HepG2 (cell line): ENCODE measurements around the gene METAP1D. TPM values are rescaled to one million over a fixed set of nuclear protein-coding genes. Genes with fewer than 3 reads are reported as not detected.
A peak's percentile ranks its signal among the peaks of the same experiment; 100 is the strongest.

Experiments
- ATAC-seq: fragments of 200-7000 bp; cut with Tn5 transposase; 3 replicates; pipeline ENCODE4 v1.9.1; 2020; ENCODE audit warnings: mild to moderate bottlenecking, moderate library complexity
- BruUV-seq: library from RNA; stranded (reverse); fragments of 400-500 nt; replicated peaks from 2 replicates; lab custom pipeline; 2021; lab: Mats Ljungman, UMichigan
- CTCF ChIA-PET: fragments of 300-600 bp; formaldehyde crosslinking; extraction: SDS; loops from one replicate; lab custom pipeline; 2021; ENCODE audit warnings: low total read pairs, inconsistent platforms, low intra/inter-chr PET ratio; lab: Yijun Ruan, JAX
- POLR2A ChIA-PET: fragments of 350-600 bp; sonication (Branson Sonifier 250); formaldehyde crosslinking; loops from one replicate; lab custom pipeline; 2020; ENCODE audit warnings: antibody characterized with exemption, inconsistent platforms; lab: Yijun Ruan, JAX
- DNase-seq: peaks from one replicate; pipeline ENCODE4 v3.0.0-alpha.2; 2015; ENCODE audit warnings: low spot score
- FAIRE-seq: peaks from 3 replicates; lab custom pipeline; 2011; peaks lifted over from hg19 to GRCh38; lab: Jason Lieb, UNC
- H2AFZ ChIP-seq: one replicate; pipeline ENCODE4 v1.6.1; 2011; ENCODE audit warnings: low read length, inconsistent platforms
- H3K27ac ChIP-seq: fragments of 300-600 bp; 3 replicates; pipeline ENCODE4 v1.8.0; 2011; ENCODE audit warnings: mixed run types, mild to moderate bottlenecking, mixed read lengths, low read length, inconsistent platforms; ENCODE audit not compliant: insufficient read depth; ENCODE audit errors: extremely low read length
- H3K27me3 ChIP-seq, 2 experiments: fragments of 200-600 bp in 1 of 2; 2 replicates in 1 of 2; 3 replicates in 1 of 2; pipeline versions ENCODE4 v1.6.0 to v1.8.0; 2011; ENCODE audit warnings: low read length in 2 of 2, mild to moderate bottlenecking in 2 of 2, moderate library complexity in 2 of 2, inconsistent platforms in 1 of 2; ENCODE audit not compliant: insufficient read depth in 2 of 2, control insufficient read depth in 1 of 2
- H3K36me3 ChIP-seq, 2 experiments: fragments of 200-600 bp in 1 of 2; replicated peaks in 1 of 2; 2 replicates in 1 of 2; 3 replicates in 1 of 2; pipeline versions ENCODE4 v1.5.1 to v1.8.0; 2011; ENCODE audit warnings: low read length in 2 of 2, inconsistent platforms in 1 of 2; ENCODE audit not compliant: insufficient read depth in 2 of 2, control insufficient read depth in 1 of 2
- H3K4me1 ChIP-seq: 2 replicates; pipeline ENCODE4 v1.5.1; 2012; ENCODE audit warnings: low read length, inconsistent platforms; ENCODE audit not compliant: insufficient read depth
- H3K4me2 ChIP-seq: 2 replicates; pipeline ENCODE4 v1.6.0; 2011; ENCODE audit warnings: low read depth, low read length, inconsistent platforms
- H3K4me3 ChIP-seq, 3 experiments: fragments of 200-600 bp in 1 of 3; sonication (generic), shearing (Covaris generic) in 1 of 3; replicated peaks in 1 of 3; 2 replicates each; pipeline ENCODE4 v1.5.1; 2011 to 2016; ENCODE audit warnings: low read length in 3 of 3, inconsistent platforms in 2 of 3, low read depth in 2 of 3, mild to moderate bottlenecking in 2 of 3, control low read depth in 1 of 3, mixed read lengths in 1 of 3; ENCODE audit not compliant: insufficient read depth in 1 of 3
- H3K79me2 ChIP-seq: one replicate; pipeline ENCODE4 v1.6.1; 2011; ENCODE audit warnings: low read length, inconsistent platforms; ENCODE audit not compliant: insufficient read depth
- H3K9ac ChIP-seq: 2 replicates; pipeline ENCODE4 v1.6.0; 2011; ENCODE audit warnings: mild to moderate bottlenecking, low read depth, low read length, inconsistent platforms; ENCODE audit not compliant: insufficient read depth
- H3K9me3 ChIP-seq: 2 replicates; pipeline ENCODE4 v1.5.1; 2012; ENCODE audit warnings: mild to moderate bottlenecking, low read length
- H4K20me1 ChIP-seq: 2 replicates; pipeline ENCODE4 v1.6.0; 2011; ENCODE audit warnings: inconsistent platforms, mild to moderate bottlenecking, low read length, moderate library complexity; ENCODE audit not compliant: insufficient read depth
- RXRA ChIP-seq: sonication (generic); formaldehyde crosslinking; IDR thresholded peaks from 2 replicates; pipeline ENCODE4 v1.5.1; 2020; ENCODE audit warnings: missing genetic modification reagents
- WGBS: methylation state at CpG from one replicate; pipeline ENCODE4 v1.1.6; 2017; ENCODE audit warnings: low lambda C conversion rate; 5-methylcytosine and 5-hydroxymethylcytosine counted together
- in situ Hi-C: cut with HindIII; loops from 2 replicates; pipeline ENCODE4 v1.10.0; 2017; ENCODE audit warnings: low pct_unique_long_range_greater_than_20kb; ENCODE audit not compliant: extremely low pct_ligation_motif_present
- intact Hi-C: fragments of 100-400 bp; cut with micrococcal nuclease; formaldehyde crosslinking; loops from one replicate; pipeline ENCODE4 v1.10.0; 2022; ENCODE audit not compliant: unreplicated experiment
- polyA plus RNA-seq, 8 experiments: library from polyadenylated mRNA; depleted of rRNA in 3 of 8; stranded (reverse) in 7 of 8; unstranded in 1 of 8; fragments of >200 nt; fragmentation: Illumina TruSeq in 4 of 8; extraction: Trizol in 4 of 8; gene quantifications; 2 replicates each; pipeline versions ENCODE4 v1.2.1 to v1.2.3, GENCODE V29; 2011 to 2016; ENCODE audit warnings: low read depth in 4 of 8, missing spikeins in 1 of 8, mixed read lengths in 1 of 8; ENCODE audit not compliant: insufficient read depth in 1 of 8
- total RNA-seq, 5 experiments: library from RNA; depleted of rRNA; stranded (reverse); fragments of >200 nt; fragmentation: Illumina TruSeq; extraction: Trizol; gene quantifications; 2 replicates each; pipeline ENCODE4 v1.2.3, GENCODE V29; 2016; ENCODE audit warnings: low read depth in 1 of 5
- TF ChIP-seq, protein P1 (sequence below): sonication (generic); formaldehyde crosslinking; conservative IDR thresholded peaks from 2 replicates; pipeline ENCODE4 v1.4.0; 2020; ENCODE audit warnings: missing genetic modification reagents
- TF ChIP-seq, protein P2 (sequence below): sonication (generic); formaldehyde crosslinking; IDR thresholded peaks from 2 replicates; pipeline ENCODE4 v1.4.0; 2020; ENCODE audit warnings: missing genetic modification reagents, mild to moderate bottlenecking, borderline replicate concordance
- TF ChIP-seq, protein P3 (sequence below): sonication (generic); formaldehyde crosslinking; IDR thresholded peaks from 2 replicates; pipeline ENCODE4 v1.4.0; 2020; ENCODE audit warnings: low read depth, missing genetic modification reagents

METAP1D gene
- total and polyA plus RNA-seq, 2 of the 13 experiments (the other 11 are each of a cell fraction or from before 2014, with no cell fraction given) = 14.7 to 21.6 TPM

DNA sequence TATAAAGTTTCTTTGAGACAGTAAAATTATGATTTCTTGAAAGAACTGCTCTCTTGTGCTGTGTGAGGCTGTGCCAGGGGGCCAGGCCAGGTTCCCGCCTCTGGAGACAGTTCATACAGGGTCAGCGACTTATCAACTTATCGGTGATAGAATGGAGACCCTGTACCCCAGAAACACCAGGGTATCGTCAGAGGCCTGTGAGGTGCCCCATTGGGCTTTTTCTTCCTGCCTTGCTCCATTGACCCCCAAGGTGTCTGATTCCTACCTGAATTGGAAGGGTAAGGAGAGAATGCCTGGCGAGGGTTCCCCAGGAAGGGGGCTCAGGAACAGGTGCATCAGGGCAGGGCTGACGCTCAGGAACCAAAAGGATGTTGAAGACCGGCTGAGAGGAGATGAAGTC lies 89.9 kb downstream of the METAP1D start:
- WGBS = 36% methylated on average over 7 of the region's 7 CpGs
- Histone ChIP-seq H4K20me1 (peaks cover 9% of the 10 kb centered on the region; the same call in 1 of the 2 replicates), H3K4me2 (peak overlapping the region; percentile 40), H3K9me3 (no peaks in the 10 kb centered on the region), H3K27ac (no peak overlapping the region), H2AFZ (no peak overlapping the region), H3K9ac (no peak overlapping the region), H3K4me3 (no peak overlapping the region), H3K79me2 (no peaks in the 10 kb centered on the region), H3K4me1 (peaks cover 45% of the 10 kb centered on the region), H3K27me3 (peaks cover 15 to 94% of the 10 kb centered on the region in 2 experiments; a peak in 4 of 5 replicates), H3K36me3 (no peaks in the 10 kb centered on the region)
- 0 out of 2 replicates have a peak, but pooled peaks have one; percentile 9 for TF ChIP-seq RXRA
- TF ChIP-seq, protein P1, sequence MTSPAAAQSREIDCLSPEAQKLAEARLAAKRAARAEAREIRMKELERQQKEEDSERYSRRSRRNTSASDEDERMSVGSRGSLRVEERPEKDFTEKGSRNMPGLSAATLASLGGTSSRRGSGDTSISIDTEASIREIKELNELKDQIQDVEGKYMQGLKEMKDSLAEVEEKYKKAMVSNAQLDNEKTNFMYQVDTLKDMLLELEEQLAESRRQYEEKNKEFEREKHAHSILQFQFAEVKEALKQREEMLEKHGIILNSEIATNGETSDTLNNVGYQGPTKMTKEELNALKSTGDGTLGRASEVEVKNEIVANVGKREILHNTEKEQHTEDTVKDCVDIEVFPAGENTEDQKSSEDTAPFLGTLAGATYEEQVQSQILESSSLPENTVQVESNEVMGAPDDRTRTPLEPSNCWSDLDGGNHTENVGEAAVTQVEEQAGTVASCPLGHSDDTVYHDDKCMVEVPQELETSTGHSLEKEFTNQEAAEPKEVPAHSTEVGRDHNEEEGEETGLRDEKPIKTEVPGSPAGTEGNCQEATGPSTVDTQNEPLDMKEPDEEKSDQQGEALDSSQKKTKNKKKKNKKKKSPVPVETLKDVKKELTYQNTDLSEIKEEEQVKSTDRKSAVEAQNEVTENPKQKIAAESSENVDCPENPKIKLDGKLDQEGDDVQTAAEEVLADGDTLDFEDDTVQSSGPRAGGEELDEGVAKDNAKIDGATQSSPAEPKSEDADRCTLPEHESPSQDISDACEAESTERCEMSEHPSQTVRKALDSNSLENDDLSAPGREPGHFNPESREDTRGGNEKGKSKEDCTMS (CRISPR knock-in tag) = no peak
- ATAC-seq (no peak), FAIRE-seq (no peak), DNase-seq (no peak)
- no TSS peak for BruUV-seq
- ChIA-PET CTCF (no interaction called here), POLR2A (interaction anchor here (2.5 kb wide), 1 partner anchor 12 kb away, joined by 16 read pairs; the partner anchor contains the start of gene DLX2)
- in situ Hi-C loops (no loop called here), intact Hi-C loops (loop anchor here (5.0 kb wide), 1 partner anchor 37 kb away; no protein-coding TSS in a partner anchor)

DNA sequence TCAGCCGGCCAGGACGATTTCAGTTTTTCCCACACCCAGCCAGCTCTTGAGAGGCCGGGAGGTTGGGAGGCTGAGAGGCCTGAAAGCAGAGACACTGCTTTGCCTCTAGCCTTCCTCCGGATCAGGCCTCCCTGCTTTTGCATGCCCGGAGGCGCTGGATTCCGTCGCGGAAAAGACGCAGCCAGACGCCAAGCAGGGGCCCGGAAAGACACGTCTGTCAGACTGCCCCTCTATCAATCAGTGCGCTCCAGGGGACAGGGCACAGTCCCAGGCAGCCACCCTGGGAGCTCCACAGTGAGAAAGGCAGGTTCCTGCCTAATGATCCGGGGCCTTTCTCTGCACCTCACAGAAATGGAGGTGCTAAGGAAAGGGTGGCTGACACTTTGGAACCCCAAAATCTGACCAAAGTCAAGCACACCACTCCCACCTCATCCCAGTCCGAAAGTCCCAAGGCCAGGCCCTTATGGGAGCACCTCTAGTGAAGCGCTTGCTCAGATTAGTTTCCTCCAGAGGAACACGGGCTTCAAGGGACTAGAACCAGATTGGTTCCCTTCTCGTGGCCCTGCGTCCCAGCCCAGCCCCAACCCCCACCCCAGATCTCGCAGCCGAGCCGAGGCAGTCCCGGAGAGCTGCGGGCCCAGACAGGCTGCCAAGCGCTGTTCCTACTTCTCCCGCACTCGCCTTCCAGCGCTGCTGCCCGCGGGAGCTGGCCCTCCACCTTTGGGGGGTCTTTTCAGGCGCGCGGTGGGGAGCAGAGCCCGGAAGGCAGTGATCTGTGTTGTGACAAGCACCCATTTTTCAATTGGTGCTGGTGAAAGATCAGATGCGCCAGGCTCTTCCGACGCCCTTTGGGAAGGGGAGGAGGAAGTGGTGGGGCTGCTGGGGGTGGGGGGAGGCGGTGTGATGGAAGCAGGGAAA lies 90.5 kb downstream of the METAP1D start:
- Histone ChIP-seq H3K4me1 (peaks cover 45% of the 10 kb centered on the region), H3K27me3 (peaks cover 18 to 99% of the 10 kb centered on the region in 2 experiments; a peak in 4 of 5 replicates), H3K4me3 (peak overlapping the region in 1 of 3 experiments; percentile 20; a peak in 1 of 6 replicates), H4K20me1 (peaks cover 9% of the 10 kb centered on the region; the same call in 1 of the 2 replicates), H3K9ac (no peak overlapping the region), H3K36me3 (no peaks in the 10 kb centered on the region), H2AFZ (no peak overlapping the region), H3K27ac (no peak overlapping the region), H3K79me2 (no peaks in the 10 kb centered on the region), H3K9me3 (no peaks in the 10 kb centered on the region), H3K4me2 (peak overlapping the region; percentile 40)
- in situ Hi-C loops = no loop called here
- peak; percentile 5; the same call in 1 of the 3 replicates for ATAC-seq
- FAIRE-seq = no peak
- POLR2A ChIA-PET = interaction anchor here (2.5 kb wide), 1 partner anchor 12 kb away, joined by 16 read pairs; the partner anchor contains the start of gene DLX2
- DNase-seq = no peak
- intact Hi-C loops = no loop called here
- CTCF ChIA-PET = no interaction called here
- WGBS = 17% methylated on average over 26 of the region's 39 CpGs
- no TSS peak for BruUV-seq
- TF ChIP-seq, protein P2, sequence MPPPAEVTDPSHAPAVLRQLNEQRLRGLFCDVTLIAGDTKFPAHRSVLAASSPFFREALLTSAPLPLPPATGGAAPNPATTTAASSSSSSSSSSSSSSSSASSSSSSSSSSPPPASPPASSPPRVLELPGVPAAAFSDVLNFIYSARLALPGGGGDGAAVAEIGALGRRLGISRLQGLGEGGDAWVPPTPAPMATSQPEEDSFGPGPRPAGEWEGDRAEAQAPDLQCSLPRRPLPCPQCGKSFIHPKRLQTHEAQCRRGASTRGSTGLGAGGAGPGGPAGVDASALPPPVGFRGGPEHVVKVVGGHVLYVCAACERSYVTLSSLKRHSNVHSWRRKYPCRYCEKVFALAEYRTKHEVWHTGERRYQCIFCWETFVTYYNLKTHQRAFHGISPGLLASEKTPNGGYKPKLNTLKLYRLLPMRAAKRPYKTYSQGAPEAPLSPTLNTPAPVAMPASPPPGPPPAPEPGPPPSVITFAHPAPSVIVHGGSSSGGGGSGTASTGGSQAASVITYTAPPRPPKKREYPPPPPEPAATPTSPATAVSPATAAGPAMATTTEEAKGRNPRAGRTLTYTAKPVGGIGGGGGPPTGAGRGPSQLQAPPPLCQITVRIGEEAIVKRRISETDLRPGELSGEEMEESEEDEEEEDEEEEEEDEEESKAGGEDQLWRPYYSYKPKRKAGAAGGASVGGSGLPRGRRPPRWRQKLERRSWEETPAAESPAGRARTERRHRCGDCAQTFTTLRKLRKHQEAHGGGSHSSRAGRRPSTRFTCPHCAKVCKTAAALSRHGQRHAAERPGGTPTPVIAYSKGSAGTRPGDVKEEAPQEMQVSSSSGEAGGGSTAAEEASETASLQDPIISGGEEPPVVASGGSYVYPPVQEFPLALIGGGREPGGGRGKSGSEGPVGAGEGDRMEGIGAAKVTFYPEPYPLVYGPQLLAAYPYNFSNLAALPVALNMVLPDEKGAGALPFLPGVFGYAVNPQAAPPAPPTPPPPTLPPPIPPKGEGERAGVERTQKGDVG (CRISPR knock-in tag) = 0 out of 2 replicates have a peak, but pooled peaks have one; percentile 33
- TF ChIP-seq, protein P3, sequence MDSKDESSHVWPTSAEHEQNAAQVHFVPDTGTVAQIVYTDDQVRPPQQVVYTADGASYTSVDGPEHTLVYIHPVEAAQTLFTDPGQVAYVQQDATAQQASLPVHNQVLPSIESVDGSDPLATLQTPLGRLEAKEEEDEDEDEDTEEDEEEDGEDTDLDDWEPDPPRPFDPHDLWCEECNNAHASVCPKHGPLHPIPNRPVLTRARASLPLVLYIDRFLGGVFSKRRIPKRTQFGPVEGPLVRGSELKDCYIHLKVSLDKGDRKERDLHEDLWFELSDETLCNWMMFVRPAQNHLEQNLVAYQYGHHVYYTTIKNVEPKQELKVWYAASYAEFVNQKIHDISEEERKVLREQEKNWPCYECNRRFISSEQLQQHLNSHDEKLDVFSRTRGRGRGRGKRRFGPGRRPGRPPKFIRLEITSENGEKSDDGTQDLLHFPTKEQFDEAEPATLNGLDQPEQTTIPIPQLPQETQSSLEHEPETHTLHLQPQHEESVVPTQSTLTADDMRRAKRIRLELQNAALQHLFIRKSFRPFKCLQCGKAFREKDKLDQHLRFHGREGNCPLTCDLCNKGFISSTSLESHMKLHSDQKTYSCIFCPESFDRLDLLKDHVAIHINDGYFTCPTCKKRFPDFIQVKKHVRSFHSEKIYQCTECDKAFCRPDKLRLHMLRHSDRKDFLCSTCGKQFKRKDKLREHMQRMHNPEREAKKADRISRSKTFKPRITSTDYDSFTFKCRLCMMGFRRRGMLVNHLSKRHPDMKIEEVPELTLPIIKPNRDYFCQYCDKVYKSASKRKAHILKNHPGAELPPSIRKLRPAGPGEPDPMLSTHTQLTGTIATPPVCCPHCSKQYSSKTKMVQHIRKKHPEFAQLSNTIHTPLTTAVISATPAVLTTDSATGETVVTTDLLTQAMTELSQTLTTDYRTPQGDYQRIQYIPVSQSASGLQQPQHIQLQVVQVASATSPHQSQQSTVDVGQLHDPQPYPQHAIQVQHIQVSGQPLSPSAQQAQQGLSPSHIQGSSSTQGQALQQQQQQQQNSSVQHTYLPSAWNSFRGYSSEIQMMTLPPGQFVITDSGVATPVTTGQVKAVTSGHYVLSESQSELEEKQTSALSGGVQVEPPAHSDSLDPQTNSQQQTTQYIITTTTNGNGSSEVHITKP (CRISPR knock-in tag) = no peak
